ENCODE data around the gene ATP11C.
"Not testable (repeated sequence)": the region's sequence is repeated elsewhere in the genome, so short reads cannot be mapped to it uniquely, and the experiment has no call there.

ATP11C gene

GRCh38 chrX:139924069-139924695 lies 8.7 kb downstream of the ATP11C start:
- peak; percentile 9 for DNase-seq (ENCODE audit: low read depth)

- not testable (repeated sequence) for DNase-seq (ENCODE audit: low read depth)
Measured at GRCh38 chrX:139921142-139921541, 11.7 kb downstream of the ATP11C start.

GRCh38 chrX:139920316-139920715 lies 12.5 kb downstream of the ATP11C start:
- no peak for DNase-seq (ENCODE audit: low read depth)

GRCh38 chrX:139914421-139914820 lies 18.4 kb downstream of the ATP11C start:
- no peak for DNase-seq (ENCODE audit: low read depth)

GRCh38 chrX:139909712-139910111 lies 23.1 kb downstream of the ATP11C start:
- DNase-seq (ENCODE audit: low read depth), result no peak

- no peak for DNase-seq (ENCODE audit: low read depth)
Measured at GRCh38 chrX:139907078-139907477, 25.8 kb downstream of the ATP11C start.

GRCh38 chrX:139905743-139906142 lies 27.1 kb downstream of the ATP11C start:
- no peak for DNase-seq (ENCODE audit: low read depth)

GRCh38 chrX:139905051-139905450 lies 27.8 kb downstream of the ATP11C start:
- DNase-seq (ENCODE audit: low read depth), result no peak

GRCh38 chrX:139903210-139903609 lies 29.6 kb downstream of the ATP11C start:
- DNase-seq (ENCODE audit: low read depth), result no peak

GRCh38 chrX:139902559-139902958 lies 30.3 kb downstream of the ATP11C start:
- DNase-seq (ENCODE audit: low read depth), result no peak

- DNase-seq (ENCODE audit: low read depth), result peak; percentile 12
Measured at GRCh38 chrX:139898334-139898733, 34.5 kb downstream of the ATP11C start.

- DNase-seq (ENCODE audit: low read depth), result no peak
Measured at GRCh38 chrX:139892512-139892911, 40.3 kb downstream of the ATP11C start.

GRCh38 chrX:139890991-139891700 lies 41.7 kb downstream of the ATP11C start:
- peak; percentile 79 for DNase-seq (ENCODE audit: low read depth)

GRCh38 chrX:139889760-139890159 lies 43.1 kb downstream of the ATP11C start:
- DNase-seq (ENCODE audit: low read depth), result peak; percentile 47

- DNase-seq (ENCODE audit: low read depth), result no peak
Measured at GRCh38 chrX:139883984-139884383, 48.9 kb downstream of the ATP11C start.

GRCh38 chrX:139882299-139882698 lies 50.6 kb downstream of the ATP11C start:
- DNase-seq (ENCODE audit: low read depth), result peak; percentile 26

GRCh38 chrX:139881572-139881971 lies 51.3 kb downstream of the ATP11C start:
- DNase-seq (ENCODE audit: low read depth), result peak; percentile 60

- peak; percentile 70 for DNase-seq (ENCODE audit: low read depth)
Measured at GRCh38 chrX:139881130-139881529, 51.7 kb downstream of the ATP11C start.

GRCh38 chrX:139877710-139878414 lies 55.0 kb downstream of the ATP11C start:
- DNase-seq (ENCODE audit: low read depth), result peak; percentile 26

- DNase-seq (ENCODE audit: low read depth), result peak; percentile 59
Measured at GRCh38 chrX:139875841-139876240, 57.0 kb downstream of the ATP11C start.

- DNase-seq (ENCODE audit: low read depth), result no peak
Measured at GRCh38 chrX:139869796-139870195, 63.1 kb downstream of the ATP11C start.

- DNase-seq (ENCODE audit: low read depth), result no peak
Measured at GRCh38 chrX:139864640-139865039, 68.2 kb downstream of the ATP11C start.

- no peak for DNase-seq (ENCODE audit: low read depth)
Measured at GRCh38 chrX:139862208-139862607, 70.6 kb downstream of the ATP11C start.

All from iris pigment epithelial cell (primary cell).